ENCODE data around the gene SARM1. TPM values are rescaled to one million over a fixed set of nuclear protein-coding genes. Genes with fewer than 3 reads are reported as not detected.

Gene SARM1
- total and polyA plus RNA-seq, 2 donors (not counting 3 experiments of a cell fraction or from before 2014, with no cell fraction given): 5.6 to 7.0 TPM

DNA sequence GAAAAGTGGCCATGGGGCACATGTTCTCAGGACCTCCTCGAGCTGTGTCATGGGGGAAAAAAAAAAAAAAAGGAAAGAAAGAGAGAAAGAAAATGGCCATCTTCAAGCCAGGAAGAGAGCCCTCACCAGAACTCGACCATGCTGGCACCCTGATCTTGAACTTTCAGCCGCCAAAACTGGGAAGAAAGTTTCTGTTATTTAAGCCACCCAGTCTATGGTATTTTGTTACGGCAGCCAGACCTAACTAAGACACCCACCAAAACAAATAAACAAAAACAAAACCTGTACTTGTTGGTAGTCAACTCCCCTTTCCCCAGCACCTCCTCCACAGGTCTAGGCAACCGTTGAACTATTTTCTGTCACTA lies 75.9 kb downstream of the SARM1 start:
- Histone ChIP-seq H3K27ac (ENCODE audit: insufficient read depth, low read depth, low read length) (no peak overlapping the region), H2AFZ (ENCODE audit: low read depth, low read length) (no peak overlapping the region), H3K4me1 (ENCODE audit: control insufficient read depth, extremely low read depth, insufficient read depth, low read length) (no peaks in the 10 kb centered on the region), H3K9me3 (replicated peaks; ENCODE audit: control insufficient read depth, insufficient read depth, low read length) (no peaks in the 10 kb centered on the region), H3K36me3 (ENCODE audit: control insufficient read depth in 2 of 2, extremely low read depth in 1 of 2, insufficient read depth in 2 of 2, low read length in 2 of 2) (no peaks in the 10 kb centered on the region), H3K79me2 (ENCODE audit: control insufficient read depth, insufficient read depth, low read length) (no peaks in the 10 kb centered on the region), H3K4me2 (ENCODE audit: insufficient read depth, low read length) (no peak overlapping the region), H3K9me1 (replicated peaks; ENCODE audit: control insufficient read depth, extremely low read depth, insufficient read depth, low read length) (no peaks in the 10 kb centered on the region), H3K27me3 (ENCODE audit: control insufficient read depth in 2 of 2, insufficient read depth in 2 of 2, low read length in 2 of 2) (peaks cover 6 to 8% of the 10 kb centered on the region in 2 experiments), H3K4me3 (replicated peaks in 1 of 3; ENCODE audit: insufficient read depth in 1 of 3, low read depth in 1 of 3, low read length in 3 of 3) (no peak overlapping the region), H3K9ac (replicated peaks; ENCODE audit: extremely low read depth, insufficient read depth, low read length) (no peak overlapping the region), H4K20me1 (replicated peaks; ENCODE audit: control insufficient read depth, extremely low read depth, insufficient read depth, low read length) (no peaks in the 10 kb centered on the region)
- intact Hi-C loops (cut with micrococcal nuclease): no loop called here
- dilution Hi-C loops (cut with MboI; ENCODE audit: extremely low pct_ligation_motif_present, low sequenced_read_pairs): no loop called here
- TF ChIP-seq EZH2 (IDR thresholded peaks at IDR 0.05; ENCODE audit: borderline replicate concordance, low read depth, low read length, severe bottlenecking) (no peak), POLR2AphosphoS5 (IDR thresholded peaks at IDR 0.05; ENCODE audit: insufficient read depth, low read depth, low read length) (no peak), POLR2A (IDR thresholded peaks at IDR 0.05; ENCODE audit: low read depth, low read length) (no peak), MYC (IDR thresholded peaks at IDR 0.05; ENCODE audit: low read depth, low read length) (no peak), GATA2 (IDR thresholded peaks at IDR 0.05; ENCODE audit: insufficient read depth, insufficient read length, low read depth, low read length) (no peak), JUN (IDR thresholded peaks at IDR 0.05; ENCODE audit: borderline replicate concordance, insufficient read depth, insufficient read length, low read depth) (no peak), FOS (IDR thresholded peaks at IDR 0.05; ENCODE audit: borderline replicate concordance, insufficient read depth, low read length) (no peak)
- TF ChIP-seq, protein P1, sequence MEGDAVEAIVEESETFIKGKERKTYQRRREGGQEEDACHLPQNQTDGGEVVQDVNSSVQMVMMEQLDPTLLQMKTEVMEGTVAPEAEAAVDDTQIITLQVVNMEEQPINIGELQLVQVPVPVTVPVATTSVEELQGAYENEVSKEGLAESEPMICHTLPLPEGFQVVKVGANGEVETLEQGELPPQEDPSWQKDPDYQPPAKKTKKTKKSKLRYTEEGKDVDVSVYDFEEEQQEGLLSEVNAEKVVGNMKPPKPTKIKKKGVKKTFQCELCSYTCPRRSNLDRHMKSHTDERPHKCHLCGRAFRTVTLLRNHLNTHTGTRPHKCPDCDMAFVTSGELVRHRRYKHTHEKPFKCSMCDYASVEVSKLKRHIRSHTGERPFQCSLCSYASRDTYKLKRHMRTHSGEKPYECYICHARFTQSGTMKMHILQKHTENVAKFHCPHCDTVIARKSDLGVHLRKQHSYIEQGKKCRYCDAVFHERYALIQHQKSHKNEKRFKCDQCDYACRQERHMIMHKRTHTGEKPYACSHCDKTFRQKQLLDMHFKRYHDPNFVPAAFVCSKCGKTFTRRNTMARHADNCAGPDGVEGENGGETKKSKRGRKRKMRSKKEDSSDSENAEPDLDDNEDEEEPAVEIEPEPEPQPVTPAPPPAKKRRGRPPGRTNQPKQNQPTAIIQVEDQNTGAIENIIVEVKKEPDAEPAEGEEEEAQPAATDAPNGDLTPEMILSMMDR (IDR thresholded peaks at IDR 0.05; ENCODE audit: extremely low read depth in 1 of 2, insufficient read depth in 1 of 2, low read depth in 1 of 2, low read length in 2 of 2): no peak
- TF ChIP-seq, protein P2, sequence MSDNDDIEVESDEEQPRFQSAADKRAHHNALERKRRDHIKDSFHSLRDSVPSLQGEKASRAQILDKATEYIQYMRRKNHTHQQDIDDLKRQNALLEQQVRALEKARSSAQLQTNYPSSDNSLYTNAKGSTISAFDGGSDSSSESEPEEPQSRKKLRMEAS (IDR thresholded peaks at IDR 0.05; ENCODE audit: insufficient read depth, insufficient read length): no peak
- POLR2A ChIA-PET: no interaction called here
- no TSS peak for BruUV-seq (replicated peaks)
- FAIRE-seq: no peak
- DNase-seq (ENCODE audit: low read depth, low spot score): no peak
- CTCF ChIA-PET: interaction anchor here (1.9 kb wide), 1 partner anchor 31 kb away, joined by 5 read pairs; no protein-coding TSS in a partner anchor
